HepG2 (cell line): ENCODE data around the gene TMEM86B. TPM values are rescaled to one million over a fixed set of nuclear protein-coding genes. Genes with fewer than 3 reads are reported as not detected.

ENCODE experiments used
- CBFB ChIP-seq: sonication (generic); formaldehyde crosslinking; IDR thresholded peaks from 2 replicates; pipeline ENCODE4 v1.4.0; 2020; ENCODE audit warnings: missing genetic modification reagents
- DNMT3B ChIP-seq: conservative IDR thresholded peaks from 2 replicates; pipeline ENCODE4 v1.6.1; 2016; ENCODE audit warnings: missing biosample characterization, control low read depth
- FOXO1 ChIP-seq: sonication (generic); formaldehyde crosslinking; IDR thresholded peaks from 2 replicates; pipeline ENCODE4 v1.4.0; 2020; ENCODE audit warnings: missing genetic modification reagents
- IRF2 ChIP-seq: IDR thresholded peaks from 2 replicates; pipeline ENCODE4 v1.6.1; 2018; ENCODE audit warnings: missing genetic modification reagents, missing compliant biosample characterization
- KLF12 ChIP-seq: sonication (generic); formaldehyde crosslinking; IDR thresholded peaks from 2 replicates; pipeline ENCODE4 v1.4.0; 2020; ENCODE audit warnings: missing genetic modification reagents, borderline replicate concordance
- PATZ1 ChIP-seq: sonication (generic); formaldehyde crosslinking; IDR thresholded peaks from 2 replicates; pipeline ENCODE4 v1.4.0; 2020; ENCODE audit warnings: missing genetic modification reagents
- PITX1 ChIP-seq: sonication (generic); formaldehyde crosslinking; IDR thresholded peaks from 2 replicates; pipeline ENCODE4 v1.5.1; 2020; ENCODE audit warnings: mild to moderate bottlenecking, missing genetic modification reagents
- PPARG ChIP-seq: conservative IDR thresholded peaks from 2 replicates; pipeline ENCODE4 v1.6.1; 2016; ENCODE audit warnings: missing biosample characterization, missing genetic modification reagents
- PRMT3 ChIP-seq: sonication (generic); formaldehyde crosslinking; IDR thresholded peaks from 2 replicates; pipeline ENCODE4 v1.8.1; 2022; ENCODE audit warnings: low read depth, mild to moderate bottlenecking, moderate library complexity, missing genetic modification reagents, borderline replicate concordance
- RARA ChIP-seq: IDR thresholded peaks from 2 replicates; pipeline ENCODE4 v1.6.1; 2016; ENCODE audit warnings: missing genetic modification reagents, missing compliant biosample characterization
- RFX3 ChIP-seq: IDR thresholded peaks from 2 replicates; pipeline ENCODE4 v1.6.1; 2016; ENCODE audit warnings: missing biosample characterization, missing genetic modification reagents
- STAG1 ChIP-seq: sonication (generic); formaldehyde crosslinking; IDR thresholded peaks from 2 replicates; pipeline ENCODE4 v1.4.0; 2020; ENCODE audit warnings: missing genetic modification reagents
- TBP ChIP-seq: sonication (generic); formaldehyde crosslinking; IDR thresholded peaks from 2 replicates; pipeline ENCODE4 v1.5.0; 2020; ENCODE audit warnings: missing genetic modification reagents
- ZIK1 ChIP-seq: sonication (generic); formaldehyde crosslinking; IDR thresholded peaks from 2 replicates; pipeline ENCODE4 v1.5.0; 2020; ENCODE audit warnings: mild to moderate bottlenecking, low read depth, missing genetic modification reagents, borderline replicate concordance
- ZKSCAN1 ChIP-seq: fragments of 150-350 bp; IDR thresholded peaks from 2 replicates; pipeline ENCODE4 v1.6.1; 2014; ENCODE audit warnings: low read length
- ZNF333 ChIP-seq: sonication (generic); formaldehyde crosslinking; IDR thresholded peaks from 2 replicates; pipeline ENCODE4 v1.4.0; 2020; ENCODE audit warnings: mild to moderate bottlenecking, missing genetic modification reagents, borderline replicate concordance
- ZNF652 ChIP-seq: IDR thresholded peaks from 2 replicates; pipeline ENCODE4 v1.6.1; 2016; ENCODE audit warnings: low read depth, borderline replicate concordance
- ZNF749 ChIP-seq: sonication (generic); formaldehyde crosslinking; IDR thresholded peaks from 2 replicates; pipeline ENCODE4 v1.8.0; 2022; ENCODE audit warnings: mild to moderate bottlenecking, missing genetic modification reagents, moderate library complexity, borderline replicate concordance
- ZNF775 ChIP-seq: sonication (generic); formaldehyde crosslinking; IDR thresholded peaks from 2 replicates; pipeline ENCODE4 v1.4.0; 2020; ENCODE audit warnings: missing genetic modification reagents, mild to moderate bottlenecking, moderate library complexity, borderline replicate concordance
- ZNF782 ChIP-seq: sonication (generic); formaldehyde crosslinking; IDR thresholded peaks from 2 replicates; pipeline ENCODE4 v1.4.0; 2020; ENCODE audit warnings: missing genetic modification reagents, mild to moderate bottlenecking, borderline replicate concordance
- ZSCAN12 ChIP-seq: sonication (generic); formaldehyde crosslinking; IDR thresholded peaks from 2 replicates; pipeline ENCODE4 v1.9.0; 2021; ENCODE audit warnings: mild to moderate bottlenecking, missing genetic modification reagents
- ZSCAN30 ChIP-seq: sonication (generic); formaldehyde crosslinking; IDR thresholded peaks from 2 replicates; pipeline ENCODE4 v1.5.0; 2020; ENCODE audit warnings: mild to moderate bottlenecking, missing genetic modification reagents
- polyA plus RNA-seq, 8 experiments: library from polyadenylated mRNA; depleted of rRNA in 3 of 8; stranded (reverse) in 7 of 8; unstranded in 1 of 8; fragments of >200 nt; fragmentation: Illumina TruSeq in 4 of 8; extraction: Trizol in 4 of 8; gene quantifications; 2 replicates each; pipeline versions ENCODE4 v1.2.1 to v1.2.3, GENCODE V29; 2011 to 2016; ENCODE audit warnings: low read depth in 4 of 8, missing spikeins in 1 of 8, mixed read lengths in 1 of 8; ENCODE audit not compliant: insufficient read depth in 1 of 8
- total RNA-seq, 5 experiments: library from RNA; depleted of rRNA; stranded (reverse); fragments of >200 nt; fragmentation: Illumina TruSeq; extraction: Trizol; gene quantifications; 2 replicates each; pipeline ENCODE4 v1.2.3, GENCODE V29; 2016; ENCODE audit warnings: low read depth in 1 of 5
- TF ChIP-seq, protein P1 (sequence below): sonication (generic); formaldehyde crosslinking; IDR thresholded peaks from 2 replicates; pipeline ENCODE4 v1.9.0; 2021; ENCODE audit warnings: mild to moderate bottlenecking, missing genetic modification reagents

TMEM86B gene
- total and polyA plus RNA-seq, 2 of the 13 experiments (the other 11 are each of a cell fraction or from before 2014, with no cell fraction given) = 7.7 to 9.6 TPM

DNA sequence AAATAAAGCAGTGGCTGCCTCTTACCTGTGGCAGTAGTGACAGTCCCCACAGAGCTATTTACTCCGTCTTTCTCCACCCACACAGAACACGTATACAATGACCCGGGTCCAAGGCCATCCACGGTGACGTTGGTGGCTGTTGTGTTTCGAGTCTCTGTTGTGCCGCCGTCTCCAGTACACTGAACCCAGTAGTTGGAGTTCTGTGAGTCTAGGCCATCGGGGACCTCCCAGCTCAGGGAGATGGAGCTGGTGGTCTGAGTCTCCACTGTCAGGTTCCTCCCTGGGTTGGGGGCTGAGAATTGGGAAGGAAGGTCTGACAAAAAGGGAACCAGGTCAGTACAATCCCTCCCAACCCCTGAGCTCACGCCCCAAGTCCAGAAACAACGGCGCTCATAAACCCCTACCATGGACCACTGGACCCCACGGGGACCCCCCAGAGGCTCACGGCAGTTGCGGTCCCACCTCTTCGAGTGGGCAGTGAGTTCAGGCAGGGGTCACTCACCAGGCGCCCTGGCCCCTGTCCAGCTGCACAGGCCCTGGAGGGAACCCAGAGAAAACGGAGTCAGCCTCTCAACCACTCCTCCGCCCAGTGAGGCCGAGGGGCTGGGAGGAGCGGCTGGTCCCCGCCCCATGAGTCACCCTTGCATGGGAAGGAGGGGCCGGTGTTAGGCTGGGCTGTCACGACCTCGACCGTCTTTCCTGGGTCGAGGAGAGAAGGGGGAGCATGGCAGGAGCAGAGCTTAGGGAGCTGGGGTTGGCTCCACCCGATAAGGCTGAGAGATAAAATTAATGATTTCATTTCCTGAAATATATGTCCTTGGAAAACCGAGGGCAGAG is 21.7 kb downstream of the TMEM86B start (continued):
- peak; percentile 79 for TF ChIP-seq PATZ1 (CRISPR knock-in tag)
- no peak for TF ChIP-seq ZIK1
- TF ChIP-seq ZKSCAN1 = no peak; the same call in 1 of the 2 replicates
- no peak for TF ChIP-seq TBP (CRISPR knock-in tag)
- TF ChIP-seq IRF2 = peak; percentile 10; the same call in 1 of the 2 replicates
- TF ChIP-seq RARA (CRISPR knock-in tag) = peak; percentile 87
- TF ChIP-seq PRMT3 = no peak; the same call in 1 of the 2 replicates
- TF ChIP-seq PPARG (CRISPR knock-in tag) = peak; percentile 45
- no peak; the same call in 1 of the 2 replicates for TF ChIP-seq ZSCAN12 (CRISPR knock-in tag)
- TF ChIP-seq ZSCAN30 (CRISPR knock-in tag) = no peak
- 0 out of 2 replicates have a peak, but pooled peaks have one; percentile 46 for TF ChIP-seq ZNF749 (CRISPR knock-in tag)
- TF ChIP-seq KLF12 (CRISPR knock-in tag) = no peak
- TF ChIP-seq FOXO1 (CRISPR knock-in tag) = peak; percentile 96
- TF ChIP-seq ZNF782 (CRISPR knock-in tag) = no peak
- TF ChIP-seq DNMT3B (CRISPR knock-in tag) = no peak
- 0 out of 2 replicates have a peak, but pooled peaks have one; percentile 2 for TF ChIP-seq STAG1 (CRISPR knock-in tag)
- peak; percentile 71; the same call in 1 of the 2 replicates for TF ChIP-seq ZNF333
- no peak for TF ChIP-seq RFX3
- no peak; the same call in 1 of the 2 replicates for TF ChIP-seq ZNF775 (CRISPR knock-in tag)
- TF ChIP-seq PITX1 = no peak
- TF ChIP-seq CBFB (CRISPR knock-in tag) = no peak; the same call in 1 of the 2 replicates
- TF ChIP-seq ZNF652 (CRISPR knock-in tag) = peak; percentile 4; the same call in 1 of the 2 replicates
- TF ChIP-seq, protein P1, sequence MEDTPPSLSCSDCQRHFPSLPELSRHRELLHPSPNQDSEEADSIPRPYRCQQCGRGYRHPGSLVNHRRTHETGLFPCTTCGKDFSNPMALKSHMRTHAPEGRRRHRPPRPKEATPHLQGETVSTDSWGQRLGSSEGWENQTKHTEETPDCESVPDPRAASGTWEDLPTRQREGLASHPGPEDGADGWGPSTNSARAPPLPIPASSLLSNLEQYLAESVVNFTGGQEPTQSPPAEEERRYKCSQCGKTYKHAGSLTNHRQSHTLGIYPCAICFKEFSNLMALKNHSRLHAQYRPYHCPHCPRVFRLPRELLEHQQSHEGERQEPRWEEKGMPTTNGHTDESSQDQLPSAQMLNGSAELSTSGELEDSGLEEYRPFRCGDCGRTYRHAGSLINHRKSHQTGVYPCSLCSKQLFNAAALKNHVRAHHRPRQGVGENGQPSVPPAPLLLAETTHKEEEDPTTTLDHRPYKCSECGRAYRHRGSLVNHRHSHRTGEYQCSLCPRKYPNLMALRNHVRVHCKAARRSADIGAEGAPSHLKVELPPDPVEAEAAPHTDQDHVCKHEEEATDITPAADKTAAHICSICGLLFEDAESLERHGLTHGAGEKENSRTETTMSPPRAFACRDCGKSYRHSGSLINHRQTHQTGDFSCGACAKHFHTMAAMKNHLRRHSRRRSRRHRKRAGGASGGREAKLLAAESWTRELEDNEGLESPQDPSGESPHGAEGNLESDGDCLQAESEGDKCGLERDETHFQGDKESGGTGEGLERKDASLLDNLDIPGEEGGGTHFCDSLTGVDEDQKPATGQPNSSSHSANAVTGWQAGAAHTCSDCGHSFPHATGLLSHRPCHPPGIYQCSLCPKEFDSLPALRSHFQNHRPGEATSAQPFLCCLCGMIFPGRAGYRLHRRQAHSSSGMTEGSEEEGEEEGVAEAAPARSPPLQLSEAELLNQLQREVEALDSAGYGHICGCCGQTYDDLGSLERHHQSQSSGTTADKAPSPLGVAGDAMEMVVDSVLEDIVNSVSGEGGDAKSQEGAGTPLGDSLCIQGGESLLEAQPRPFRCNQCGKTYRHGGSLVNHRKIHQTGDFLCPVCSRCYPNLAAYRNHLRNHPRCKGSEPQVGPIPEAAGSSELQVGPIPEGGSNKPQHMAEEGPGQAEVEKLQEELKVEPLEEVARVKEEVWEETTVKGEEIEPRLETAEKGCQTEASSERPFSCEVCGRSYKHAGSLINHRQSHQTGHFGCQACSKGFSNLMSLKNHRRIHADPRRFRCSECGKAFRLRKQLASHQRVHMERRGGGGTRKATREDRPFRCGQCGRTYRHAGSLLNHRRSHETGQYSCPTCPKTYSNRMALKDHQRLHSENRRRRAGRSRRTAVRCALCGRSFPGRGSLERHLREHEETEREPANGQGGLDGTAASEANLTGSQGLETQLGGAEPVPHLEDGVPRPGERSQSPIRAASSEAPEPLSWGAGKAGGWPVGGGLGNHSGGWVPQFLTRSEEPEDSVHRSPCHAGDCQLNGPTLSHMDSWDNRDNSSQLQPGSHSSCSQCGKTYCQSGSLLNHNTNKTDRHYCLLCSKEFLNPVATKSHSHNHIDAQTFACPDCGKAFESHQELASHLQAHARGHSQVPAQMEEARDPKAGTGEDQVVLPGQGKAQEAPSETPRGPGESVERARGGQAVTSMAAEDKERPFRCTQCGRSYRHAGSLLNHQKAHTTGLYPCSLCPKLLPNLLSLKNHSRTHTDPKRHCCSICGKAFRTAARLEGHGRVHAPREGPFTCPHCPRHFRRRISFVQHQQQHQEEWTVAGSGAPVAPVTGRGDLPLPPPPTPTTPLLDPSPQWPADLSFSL (CRISPR knock-in tag) = peak; percentile 32; the same call in 1 of the 2 replicates
